ENCODE measurements around the gene PPFIA4.

PPFIA4 gene

GRCh38 chr1:203033917-203034316, 7.6 kb downstream of the PPFIA4 start:
- Histone ChIP-seq H3K9ac (ENCODE audit: low read depth in 1 of 2, low read length in 2 of 2) (no peak overlapping the region), H3K4me3 (ENCODE audit: low read depth in 1 of 2, low read length in 2 of 2) (no peak overlapping the region), H3K27ac (ENCODE audit: low read depth, low read length) (no peak overlapping the region), H3K36me3 (ENCODE audit: control insufficient read depth in 1 of 2, insufficient read depth in 2 of 2, low read length in 2 of 2) (no peaks in the 10 kb centered on the region), H3K9me3 (ENCODE audit: control insufficient read depth in 1 of 2, low read length in 2 of 2) (no peaks in the 10 kb centered on the region), H3K27me3 (ENCODE audit: control insufficient read depth in 1 of 2, insufficient read depth in 2 of 2, low read length in 2 of 2) (peaks cover 7% of the 10 kb centered on the region in 2 donors), H3K4me1 (ENCODE audit: control insufficient read depth in 1 of 2, insufficient read depth in 2 of 2, low read length in 2 of 2) (no peaks in the 10 kb centered on the region)

- peaks cover 0 to 2% of the 10 kb centered on the region in 2 donors for H3K4me1 ChIP-seq (ENCODE audit: control insufficient read depth in 1 of 2, insufficient read depth in 2 of 2, low read length in 2 of 2)
- peaks cover 4 to 7% of the 10 kb centered on the region in 2 donors for H3K27me3 ChIP-seq (ENCODE audit: control insufficient read depth in 1 of 2, insufficient read depth in 2 of 2, low read length in 2 of 2)
- H3K9me3 ChIP-seq (ENCODE audit: control insufficient read depth in 1 of 2, low read length in 2 of 2) = no peaks in the 10 kb centered on the region
- no peak overlapping the region for H3K27ac ChIP-seq (ENCODE audit: low read depth, low read length)
- no peak overlapping the region for H3K9ac ChIP-seq (ENCODE audit: low read depth in 1 of 2, low read length in 2 of 2)
- no peaks in the 10 kb centered on the region for H3K36me3 ChIP-seq (ENCODE audit: control insufficient read depth in 1 of 2, insufficient read depth in 2 of 2, low read length in 2 of 2)
- H3K4me3 ChIP-seq (ENCODE audit: low read depth in 1 of 2, low read length in 2 of 2) = no peak overlapping the region
These were observed 8.3 kb downstream of the PPFIA4 start for GRCh38 chr1:203034422-203035110.

GRCh38 chr1:203035111-203036000, 9.1 kb downstream of the PPFIA4 start:
- Histone ChIP-seq H3K9ac (ENCODE audit: low read depth in 1 of 2, low read length in 2 of 2) (no peak overlapping the region), H3K9me3 (ENCODE audit: control insufficient read depth in 1 of 2, low read length in 2 of 2) (no peaks in the 10 kb centered on the region), H3K36me3 (ENCODE audit: control insufficient read depth in 1 of 2, insufficient read depth in 2 of 2, low read length in 2 of 2) (no peaks in the 10 kb centered on the region), H3K27ac (ENCODE audit: low read depth, low read length) (no peak overlapping the region), H3K4me1 (ENCODE audit: control insufficient read depth in 1 of 2, insufficient read depth in 2 of 2, low read length in 2 of 2) (peaks cover 0 to 6% of the 10 kb centered on the region in 2 donors), H3K4me3 (ENCODE audit: low read depth in 1 of 2, low read length in 2 of 2) (no peak overlapping the region), H3K27me3 (ENCODE audit: control insufficient read depth in 1 of 2, insufficient read depth in 2 of 2, low read length in 2 of 2) (peaks cover 4 to 7% of the 10 kb centered on the region in 2 donors)

GRCh38 chr1:203036135-203036534, 9.8 kb downstream of the PPFIA4 start:
- Histone ChIP-seq H3K9ac (ENCODE audit: low read depth in 1 of 2, low read length in 2 of 2) (no peak overlapping the region), H3K4me3 (ENCODE audit: low read depth in 1 of 2, low read length in 2 of 2) (no peak overlapping the region), H3K36me3 (ENCODE audit: control insufficient read depth in 1 of 2, insufficient read depth in 2 of 2, low read length in 2 of 2) (no peaks in the 10 kb centered on the region), H3K27me3 (ENCODE audit: control insufficient read depth in 1 of 2, insufficient read depth in 2 of 2, low read length in 2 of 2) (peaks cover 4 to 7% of the 10 kb centered on the region in 2 donors), H3K9me3 (ENCODE audit: control insufficient read depth in 1 of 2, low read length in 2 of 2) (no peaks in the 10 kb centered on the region), H3K27ac (ENCODE audit: low read depth, low read length) (no peak overlapping the region), H3K4me1 (ENCODE audit: control insufficient read depth in 1 of 2, insufficient read depth in 2 of 2, low read length in 2 of 2) (peaks cover 0 to 6% of the 10 kb centered on the region in 2 donors)

GRCh38 chr1:203036537-203036936, 10.2 kb downstream of the PPFIA4 start:
- no peaks in the 10 kb centered on the region for H3K36me3 ChIP-seq (ENCODE audit: control insufficient read depth in 1 of 2, insufficient read depth in 2 of 2, low read length in 2 of 2)
- no peak overlapping the region for H3K4me3 ChIP-seq (ENCODE audit: low read depth in 1 of 2, low read length in 2 of 2)
- H3K9me3 ChIP-seq (ENCODE audit: control insufficient read depth in 1 of 2, low read length in 2 of 2) = no peaks in the 10 kb centered on the region
- peaks cover 0 to 6% of the 10 kb centered on the region in 2 donors for H3K4me1 ChIP-seq (ENCODE audit: control insufficient read depth in 1 of 2, insufficient read depth in 2 of 2, low read length in 2 of 2)
- H3K9ac ChIP-seq (ENCODE audit: low read depth in 1 of 2, low read length in 2 of 2) = no peak overlapping the region
- peaks cover 4 to 7% of the 10 kb centered on the region in 2 donors for H3K27me3 ChIP-seq (ENCODE audit: control insufficient read depth in 1 of 2, insufficient read depth in 2 of 2, low read length in 2 of 2)
- no peak overlapping the region for H3K27ac ChIP-seq (ENCODE audit: low read depth, low read length)

- H3K4me1 ChIP-seq (ENCODE audit: control insufficient read depth in 1 of 2, insufficient read depth in 2 of 2, low read length in 2 of 2) = peaks cover 0 to 6% of the 10 kb centered on the region in 2 donors
- H3K9me3 ChIP-seq (ENCODE audit: control insufficient read depth in 1 of 2, low read length in 2 of 2) = no peaks in the 10 kb centered on the region
- H3K4me3 ChIP-seq (ENCODE audit: low read depth in 1 of 2, low read length in 2 of 2) = no peak overlapping the region
- H3K27me3 ChIP-seq (ENCODE audit: control insufficient read depth in 1 of 2, insufficient read depth in 2 of 2, low read length in 2 of 2) = peaks cover 4 to 7% of the 10 kb centered on the region in 2 donors
- H3K9ac ChIP-seq (ENCODE audit: low read depth in 1 of 2, low read length in 2 of 2) = no peak overlapping the region
- no peak overlapping the region for H3K27ac ChIP-seq (ENCODE audit: low read depth, low read length)
- H3K36me3 ChIP-seq (ENCODE audit: control insufficient read depth in 1 of 2, insufficient read depth in 2 of 2, low read length in 2 of 2) = no peaks in the 10 kb centered on the region
These were observed 11.4 kb downstream of the PPFIA4 start for GRCh38 chr1:203037509-203038190.

- H3K36me3 ChIP-seq (ENCODE audit: control insufficient read depth in 1 of 2, insufficient read depth in 2 of 2, low read length in 2 of 2) = no peaks in the 10 kb centered on the region
- H3K4me1 ChIP-seq (ENCODE audit: control insufficient read depth in 1 of 2, insufficient read depth in 2 of 2, low read length in 2 of 2) = peaks cover 0 to 6% of the 10 kb centered on the region in 2 donors
- peaks cover 4 to 7% of the 10 kb centered on the region in 2 donors for H3K27me3 ChIP-seq (ENCODE audit: control insufficient read depth in 1 of 2, insufficient read depth in 2 of 2, low read length in 2 of 2)
- H3K9ac ChIP-seq (ENCODE audit: low read depth in 1 of 2, low read length in 2 of 2) = no peak overlapping the region
- H3K4me3 ChIP-seq (ENCODE audit: low read depth in 1 of 2, low read length in 2 of 2) = no peak overlapping the region
- H3K27ac ChIP-seq (ENCODE audit: low read depth, low read length) = no peak overlapping the region
- H3K9me3 ChIP-seq (ENCODE audit: control insufficient read depth in 1 of 2, low read length in 2 of 2) = no peaks in the 10 kb centered on the region
These were observed 12.0 kb downstream of the PPFIA4 start for GRCh38 chr1:203038217-203038741.

GRCh38 chr1:203038891-203039608, 12.8 kb downstream of the PPFIA4 start:
- Histone ChIP-seq H3K9ac (ENCODE audit: low read depth in 1 of 2, low read length in 2 of 2) (no peak overlapping the region), H3K9me3 (ENCODE audit: control insufficient read depth in 1 of 2, low read length in 2 of 2) (no peaks in the 10 kb centered on the region), H3K4me1 (ENCODE audit: control insufficient read depth in 1 of 2, insufficient read depth in 2 of 2, low read length in 2 of 2) (peaks cover 0 to 6% of the 10 kb centered on the region in 2 donors), H3K27me3 (ENCODE audit: control insufficient read depth in 1 of 2, insufficient read depth in 2 of 2, low read length in 2 of 2) (peaks cover 4 to 7% of the 10 kb centered on the region in 2 donors), H3K4me3 (ENCODE audit: low read depth in 1 of 2, low read length in 2 of 2) (no peak overlapping the region), H3K36me3 (ENCODE audit: control insufficient read depth in 1 of 2, insufficient read depth in 2 of 2, low read length in 2 of 2) (no peaks in the 10 kb centered on the region), H3K27ac (ENCODE audit: low read depth, low read length) (no peak overlapping the region)

- H3K4me3 ChIP-seq (ENCODE audit: low read depth in 1 of 2, low read length in 2 of 2) = no peak overlapping the region
- H3K27ac ChIP-seq (ENCODE audit: low read depth, low read length) = no peak overlapping the region
- H3K4me1 ChIP-seq (ENCODE audit: control insufficient read depth in 1 of 2, insufficient read depth in 2 of 2, low read length in 2 of 2) = peaks cover 0 to 6% of the 10 kb centered on the region in 2 donors
These were observed 13.6 kb downstream of the PPFIA4 start for GRCh38 chr1:203039609-203040512.

More at GRCh38 chr1:203039609-203040512, 13.6 kb downstream of the PPFIA4 start:
- Histone ChIP-seq H3K9ac (ENCODE audit: low read depth in 1 of 2, low read length in 2 of 2) (no peak overlapping the region), H3K36me3 (ENCODE audit: control insufficient read depth in 1 of 2, insufficient read depth in 2 of 2, low read length in 2 of 2) (no peaks in the 10 kb centered on the region), H3K9me3 (ENCODE audit: control insufficient read depth in 1 of 2, low read length in 2 of 2) (no peaks in the 10 kb centered on the region), H3K27me3 (ENCODE audit: control insufficient read depth in 1 of 2, insufficient read depth in 2 of 2, low read length in 2 of 2) (peaks cover 7 to 8% of the 10 kb centered on the region in 2 donors)
